K562 (cell line): ENCODE data around the gene PLA1A. TPM values are rescaled to one million over a fixed set of nuclear protein-coding genes. Genes with fewer than 3 reads are reported as not detected.
"Not testable (repeated sequence)": the region's sequence is repeated elsewhere in the genome, so short reads cannot be mapped to it uniquely, and the experiment has no call there.

ENCODE experiments used
- ATAC-seq: fragments of 200-7000 bp; cut with Tn5 transposase; 3 replicates; pipeline ENCODE4 v1.9.1; 2020; ENCODE audit warnings: moderate library complexity
- BruUV-seq: library from RNA; stranded (reverse); fragments of 400-500 nt; replicated peaks from 2 replicates; lab custom pipeline; 2021; lab: Mats Ljungman, UMichigan
- CTCF ChIA-PET: fragments of 300-600 bp; formaldehyde crosslinking; extraction: SDS; loops from one replicate; lab custom pipeline; 2021; ENCODE audit warnings: low intra/inter-chr PET ratio; lab: Yijun Ruan, JAX
- POLR2A ChIA-PET: fragments of 300-600, 350-650 bp; sonication (Branson Sonifier 250); formaldehyde crosslinking; extraction: SDS; loops from one replicate; lab custom pipeline; 2021; ENCODE audit warnings: antibody characterized with exemption, inconsistent platforms; lab: Yijun Ruan, JAX
- DNase-seq, 4 experiments: peaks; one replicate each; pipeline versions ENCODE4 v3.0.0 to v3.0.0-alpha.2; 2011 to 2018; ENCODE audit warnings: low spot score in 3 of 4, mixed read lengths in 3 of 4; ENCODE audit errors: extremely low read depth in 1 of 4
- FAIRE-seq: peaks from 2 replicates; lab custom pipeline; 2011; peaks lifted over from hg19 to GRCh38; lab: Jason Lieb, UNC
- H2AFZ ChIP-seq: 2 replicates; pipeline ENCODE4 v1.6.0; 2011; ENCODE audit warnings: low read depth, low read length, control low read depth, inconsistent platforms
- H3K27ac ChIP-seq: fragments of 200-600 bp; 3 replicates; pipeline ENCODE4 v1.8.0; 2011; ENCODE audit warnings: low read depth, mild to moderate bottlenecking, control low read depth, inconsistent platforms, low read length, moderate library complexity, mixed read lengths; ENCODE audit errors: extremely low read depth
- H3K27me3 ChIP-seq, 2 experiments: fragments of 300-600 bp in 1 of 2; 2 replicates in 1 of 2; 3 replicates in 1 of 2; pipeline versions ENCODE4 v1.6.0 to v1.8.0; 2011; ENCODE audit warnings: inconsistent platforms in 2 of 2, low read length in 2 of 2, mild to moderate bottlenecking in 1 of 2, mixed read lengths in 1 of 2, moderate library complexity in 1 of 2; ENCODE audit not compliant: control insufficient read depth in 2 of 2, insufficient read depth in 2 of 2
- H3K36me3 ChIP-seq: fragments of 300-600 bp; 3 replicates; pipeline ENCODE4 v1.8.0; 2011; ENCODE audit warnings: mild to moderate bottlenecking, low read length, inconsistent platforms; ENCODE audit not compliant: control insufficient read depth, insufficient read depth
- H3K4me1 ChIP-seq, 2 experiments: fragments of 200-600 bp in 1 of 2; replicated peaks in 1 of 2; 2 replicates in 1 of 2; 3 replicates in 1 of 2; pipeline versions ENCODE4 v1.5.1 to v1.8.0; 2011; ENCODE audit warnings: inconsistent platforms in 2 of 2, low read length in 2 of 2, mild to moderate bottlenecking in 1 of 2, mixed read lengths in 1 of 2, moderate library complexity in 1 of 2; ENCODE audit not compliant: control insufficient read depth in 2 of 2, insufficient read depth in 2 of 2
- H3K4me2 ChIP-seq: 2 replicates; pipeline ENCODE4 v1.6.1; 2011; ENCODE audit warnings: low read length, control low read depth, inconsistent platforms, mixed read lengths; ENCODE audit not compliant: insufficient read depth
- H3K4me3 ChIP-seq: fragments of 200-600 bp; sonication (generic), shearing (Covaris generic); 2 replicates; pipeline ENCODE4 v1.5.1; 2016; ENCODE audit warnings: control low read depth, inconsistent platforms
- H3K79me2 ChIP-seq: fragments of 200-600 bp; 3 replicates; pipeline ENCODE4 v1.8.0; 2011; ENCODE audit warnings: low read length, inconsistent platforms; ENCODE audit not compliant: control insufficient read depth, insufficient read depth
- H3K9ac ChIP-seq, 2 experiments: 2 replicates each; pipeline versions ENCODE4 v1.6.0 to v1.6.1; 2011; ENCODE audit warnings: low read depth in 2 of 2, low read length in 2 of 2, control low read depth in 1 of 2, inconsistent platforms in 1 of 2, mild to moderate bottlenecking in 1 of 2, mixed read lengths in 1 of 2; ENCODE audit not compliant: insufficient read depth in 1 of 2
- H3K9me1 ChIP-seq: one replicate; pipeline ENCODE4 v1.6.0; 2011; ENCODE audit warnings: inconsistent platforms, mild to moderate bottlenecking, low read length, moderate library complexity; ENCODE audit not compliant: control insufficient read depth, insufficient read depth
- H3K9me3 ChIP-seq: replicated peaks from 2 replicates; pipeline ENCODE4 v1.5.1; 2011; ENCODE audit warnings: low read depth, low read length, inconsistent platforms; ENCODE audit not compliant: control insufficient read depth, insufficient read depth
- H4K20me1 ChIP-seq: replicated peaks from 2 replicates; pipeline ENCODE4 v1.6.1; 2011; ENCODE audit warnings: low read length, inconsistent platforms, mixed read lengths; ENCODE audit not compliant: control insufficient read depth, insufficient read depth
- WGBS: fragments of 100-300 bp; shearing (Covaris generic); methylation state at CpG from one replicate; pipeline ENCODE4 v1.1.6; 2016; ENCODE audit warnings: low coverage, mixed read lengths; ENCODE audit not compliant: insufficient coverage; ENCODE audit errors: missing lambda C conversion rate; 5-methylcytosine and 5-hydroxymethylcytosine counted together
- in situ Hi-C: fragments of 300-500 bp; cut with MboI; formaldehyde crosslinking; loops from 4 replicates; pipeline ENCODE4 v1.15.0; 2018; ENCODE audit warnings: inconsistent platforms, mixed read lengths
- intact Hi-C: fragments of 100-400 bp; cut with micrococcal nuclease; formaldehyde crosslinking; loops from 2 replicates; pipeline ENCODE4 v1.14.2; 2022
- polyA plus RNA-seq, 8 experiments: library from polyadenylated mRNA; depleted of rRNA in 4 of 8; stranded (reverse) in 5 of 8; unstranded in 3 of 8; fragments of >200 nt; fragmentation: Nextera tagmentation in 2 of 8; fragmentation: Illumina TruSeq in 1 of 8; extraction: Ambion mirVana in 2 of 8; extraction: Trizol in 1 of 8; gene quantifications; 2 replicates each; pipeline versions ENCODE4 v1.2.1 to v1.2.3, GENCODE V29; 2011 to 2014; ENCODE audit warnings: inconsistent platforms in 1 of 8, missing spikeins in 1 of 8
- total RNA-seq, 7 experiments: library from RNA; depleted of rRNA in 6 of 7; stranded (reverse); fragments of >200 nt in 6 of 7; fragmentation: Illumina TruSeq in 2 of 7; extraction: Trizol in 2 of 7; gene quantifications; 2 replicates each; pipeline versions ENCODE4 v1.2.1 to v1.2.3, GENCODE V29; 2011 to 2021; ENCODE audit warnings: low replicate concordance in 1 of 7

The PLA1A gene
- total and polyA plus RNA-seq, 9 of the 15 experiments (the other 6 are each of a cell fraction or from before 2014, with no cell fraction given) = not detected

- H3K27me3 ChIP-seq, DNase-seq, H3K9me3 ChIP-seq, BruUV-seq, H4K20me1 ChIP-seq, ATAC-seq, H3K9me1 ChIP-seq, H2AFZ ChIP-seq, H3K27ac ChIP-seq, CTCF ChIA-PET, H3K4me1 ChIP-seq, H3K9ac ChIP-seq, H3K4me2 ChIP-seq, FAIRE-seq, H3K4me3 ChIP-seq: not testable (repeated sequence)
- WGBS = 97% methylated on average over 6 of the region's 10 CpGs
- intact Hi-C loops = loop anchor here (5.0 kb wide), 3 partner anchors 41 to 176 kb away; partner anchors contain the start of gene CD80
- peaks cover 17% of the 10 kb centered on the region for H3K79me2 ChIP-seq
- H3K36me3 ChIP-seq = peaks cover 17% of the 10 kb centered on the region; the same call in 2 of the 3 replicates
- POLR2A ChIA-PET = interaction anchor here (0.6 kb wide), 2 partner anchors 32 to 185 kb away, joined by 3 read pairs; no protein-coding TSS in a partner anchor
- in situ Hi-C loops = loop anchor here (25.0 kb wide), 2 partner anchors 541 to 791 kb away; partner anchors contain the start of gene TEX55
Measured at GRCh38 chr3:119678209-119678608, 80.5 kb downstream of the PLA1A start.

Other genes starting within 250 kb of the PLA1A start
Only the 7 nearest of the 9 such genes appear.
- 5.2 and 10.6 TPM in 2 replicates for gene POGLUT1, start 128.9 kb upstream of the PLA1A start, total RNA-seq (2014; rRNA removed)
- gene POGLUT1, start 128.9 kb upstream of the PLA1A start, total RNA-seq (2014; rRNA removed; fragmentation: Illumina TruSeq; extraction: Trizol) = 12.2 and 13.9 TPM in 2 replicates
- 11.0 and 11.5 TPM in 2 replicates for gene POGLUT1, start 128.9 kb upstream of the PLA1A start, total RNA-seq (2015; rRNA removed; fragmentation: Illumina TruSeq; extraction: Trizol)
- 11.6 and 11.7 TPM in 2 replicates for gene POGLUT1, start 128.9 kb upstream of the PLA1A start, total RNA-seq (2021)
- gene POGLUT1, start 128.9 kb upstream of the PLA1A start, polyA plus RNA-seq (2011; rRNA removed) = 11.7 and 14.4 TPM in 2 replicates
- gene POGLUT1, start 128.9 kb upstream of the PLA1A start, polyA plus RNA-seq (2014; fragmentation: Illumina TruSeq; extraction: Trizol) = 8.7 and 10.7 TPM in 2 replicates
- 10 to 100 TPM; 14.2 to 17.5 TPM for gene POGLUT1, start 128.9 kb upstream of the PLA1A start, polyA plus RNA-seq (2014; fragmentation: Nextera tagmentation; extraction: Ambion mirVana)
- gene POGLUT1, start 128.9 kb upstream of the PLA1A start, polyA plus RNA-seq (2014; rRNA removed) = 8.7 and 12.1 TPM in 2 replicates
- gene TIMMDC1, start 99.3 kb upstream of the PLA1A start, total RNA-seq (2014; rRNA removed) = 62.1 and 78.8 TPM in 2 replicates
- 81.6 and 82.6 TPM in 2 replicates for gene TIMMDC1, start 99.3 kb upstream of the PLA1A start, total RNA-seq (2014; rRNA removed; fragmentation: Illumina TruSeq; extraction: Trizol)
- 63.8 and 87.4 TPM in 2 replicates for gene TIMMDC1, start 99.3 kb upstream of the PLA1A start, total RNA-seq (2015; rRNA removed; fragmentation: Illumina TruSeq; extraction: Trizol)
- gene TIMMDC1, start 99.3 kb upstream of the PLA1A start, total RNA-seq (2021) = 107 and 121 TPM in 2 replicates
- gene TIMMDC1, start 99.3 kb upstream of the PLA1A start, polyA plus RNA-seq (2011; rRNA removed) = 62.5 and 86.6 TPM in 2 replicates
- gene TIMMDC1, start 99.3 kb upstream of the PLA1A start, polyA plus RNA-seq (2014; fragmentation: Illumina TruSeq; extraction: Trizol) = 68.1 and 78.7 TPM in 2 replicates
- gene TIMMDC1, start 99.3 kb upstream of the PLA1A start, polyA plus RNA-seq (2014; fragmentation: Nextera tagmentation; extraction: Ambion mirVana) = 100 to 1,000 TPM; 224 to 226 TPM
- 79.0 and 88.9 TPM in 2 replicates for gene TIMMDC1, start 99.3 kb upstream of the PLA1A start, polyA plus RNA-seq (2014; rRNA removed)
- gene CD80, start 38.3 kb upstream of the PLA1A start, total RNA-seq (2014; rRNA removed) = 5.0 and 5.5 TPM in 2 replicates
- 5.6 and 6.5 TPM in 2 replicates for gene CD80, start 38.3 kb upstream of the PLA1A start, total RNA-seq (2014; rRNA removed; fragmentation: Illumina TruSeq; extraction: Trizol)
- 6.9 and 8.2 TPM in 2 replicates for gene CD80, start 38.3 kb upstream of the PLA1A start, total RNA-seq (2015; rRNA removed; fragmentation: Illumina TruSeq; extraction: Trizol)
- gene CD80, start 38.3 kb upstream of the PLA1A start, total RNA-seq (2021) = 4.4 and 4.8 TPM in 2 replicates
- 0.38 and 3.0 TPM in 2 replicates for gene CD80, start 38.3 kb upstream of the PLA1A start, polyA plus RNA-seq (2011; rRNA removed)
- 6.0 and 6.6 TPM in 2 replicates for gene CD80, start 38.3 kb upstream of the PLA1A start, polyA plus RNA-seq (2014; fragmentation: Illumina TruSeq; extraction: Trizol)
- gene CD80, start 38.3 kb upstream of the PLA1A start, polyA plus RNA-seq (2014; fragmentation: Nextera tagmentation; extraction: Ambion mirVana) = 1 to 10 TPM; 5.7 to 6.6 TPM
- gene CD80, start 38.3 kb upstream of the PLA1A start, polyA plus RNA-seq (2014; rRNA removed) = 3.7 and 5.3 TPM in 2 replicates
- 0.45 and 0.57 TPM in 2 replicates for gene ADPRH, start 18.4 kb upstream of the PLA1A start, total RNA-seq (2014; rRNA removed)
- 0.65 and 0.83 TPM in 2 replicates for gene ADPRH, start 18.4 kb upstream of the PLA1A start, total RNA-seq (2014; rRNA removed; fragmentation: Illumina TruSeq; extraction: Trizol)
- gene ADPRH, start 18.4 kb upstream of the PLA1A start, total RNA-seq (2015; rRNA removed; fragmentation: Illumina TruSeq; extraction: Trizol) = 0.57 and 0.87 TPM in 2 replicates
- 1.3 and 1.4 TPM in 2 replicates for gene ADPRH, start 18.4 kb upstream of the PLA1A start, total RNA-seq (2021)
- 0.45 and 0.53 TPM in 2 replicates for gene ADPRH, start 18.4 kb upstream of the PLA1A start, polyA plus RNA-seq (2011; rRNA removed)
- 1.4 and 1.6 TPM in 2 replicates for gene ADPRH, start 18.4 kb upstream of the PLA1A start, polyA plus RNA-seq (2014; fragmentation: Illumina TruSeq; extraction: Trizol)
- gene ADPRH, start 18.4 kb upstream of the PLA1A start, polyA plus RNA-seq (2014; fragmentation: Nextera tagmentation; extraction: Ambion mirVana) = under 1 TPM; 0.01 to 0.24 TPM
- 0.85 and 0.91 TPM in 2 replicates for gene ADPRH, start 18.4 kb upstream of the PLA1A start, polyA plus RNA-seq (2014; rRNA removed)
- gene POPDC2, start 62.7 kb downstream of the PLA1A start, total RNA-seq (2014; rRNA removed) = 0.08 TPM in 1 of 2 replicates, not detected in the other
- gene POPDC2, start 62.7 kb downstream of the PLA1A start, total RNA-seq (2014; rRNA removed; fragmentation: Illumina TruSeq; extraction: Trizol) = not detected in 2 replicates
- 0.41 TPM in 1 of 2 replicates, not detected in the other for gene POPDC2, start 62.7 kb downstream of the PLA1A start, total RNA-seq (2015; rRNA removed; fragmentation: Illumina TruSeq; extraction: Trizol)
- 0.13 TPM in 1 of 2 replicates, not detected in the other for gene POPDC2, start 62.7 kb downstream of the PLA1A start, total RNA-seq (2021)
- gene POPDC2, start 62.7 kb downstream of the PLA1A start, polyA plus RNA-seq (2011; rRNA removed) = 0.13 and 0.28 TPM in 2 replicates
- 0.09 and 0.17 TPM in 2 replicates for gene POPDC2, start 62.7 kb downstream of the PLA1A start, polyA plus RNA-seq (2014; fragmentation: Illumina TruSeq; extraction: Trizol)
- under 1 TPM; 0.08 to 0.31 TPM for gene POPDC2, start 62.7 kb downstream of the PLA1A start, polyA plus RNA-seq (2014; fragmentation: Nextera tagmentation; extraction: Ambion mirVana)
- 0.32 and 1.00 TPM in 2 replicates for gene POPDC2, start 62.7 kb downstream of the PLA1A start, polyA plus RNA-seq (2014; rRNA removed)
- gene COX17, start 79.5 kb downstream of the PLA1A start, total RNA-seq (2014; rRNA removed) = 64.5 and 69.3 TPM in 2 replicates
- 47.9 and 51.6 TPM in 2 replicates for gene COX17, start 79.5 kb downstream of the PLA1A start, total RNA-seq (2014; rRNA removed; fragmentation: Illumina TruSeq; extraction: Trizol)
- gene COX17, start 79.5 kb downstream of the PLA1A start, total RNA-seq (2015; rRNA removed; fragmentation: Illumina TruSeq; extraction: Trizol) = 52.6 and 60.6 TPM in 2 replicates
- gene COX17, start 79.5 kb downstream of the PLA1A start, total RNA-seq (2021) = 34.3 and 44.2 TPM in 2 replicates
- gene COX17, start 79.5 kb downstream of the PLA1A start, polyA plus RNA-seq (2011; rRNA removed) = 29.1 and 32.2 TPM in 2 replicates
- 32.5 and 40.8 TPM in 2 replicates for gene COX17, start 79.5 kb downstream of the PLA1A start, polyA plus RNA-seq (2014; fragmentation: Illumina TruSeq; extraction: Trizol)
- gene COX17, start 79.5 kb downstream of the PLA1A start, polyA plus RNA-seq (2014; fragmentation: Nextera tagmentation; extraction: Ambion mirVana) = 100 to 1,000 TPM; 147 to 167 TPM
- 102 and 121 TPM in 2 replicates for gene COX17, start 79.5 kb downstream of the PLA1A start, polyA plus RNA-seq (2014; rRNA removed)
- not detected in 2 replicates for gene CFAP91, start 105.1 kb downstream of the PLA1A start, total RNA-seq (2014; rRNA removed)
- gene CFAP91, start 105.1 kb downstream of the PLA1A start, total RNA-seq (2014; rRNA removed; fragmentation: Illumina TruSeq; extraction: Trizol) = not detected in 2 replicates
- gene CFAP91, start 105.1 kb downstream of the PLA1A start, total RNA-seq (2015; rRNA removed; fragmentation: Illumina TruSeq; extraction: Trizol) = not detected in 2 replicates
- gene CFAP91, start 105.1 kb downstream of the PLA1A start, total RNA-seq (2021) = not detected in 2 replicates
- not detected in 2 replicates for gene CFAP91, start 105.1 kb downstream of the PLA1A start, polyA plus RNA-seq (2011; rRNA removed)
- not detected in 2 replicates for gene CFAP91, start 105.1 kb downstream of the PLA1A start, polyA plus RNA-seq (2014; fragmentation: Illumina TruSeq; extraction: Trizol)
- not detected for gene CFAP91, start 105.1 kb downstream of the PLA1A start, polyA plus RNA-seq (2014; fragmentation: Nextera tagmentation; extraction: Ambion mirVana)
- gene CFAP91, start 105.1 kb downstream of the PLA1A start, polyA plus RNA-seq (2014; rRNA removed) = not detected in 2 replicates